HepG2 (cell line): ENCODE results near the gene ANKRD6. TPM values are rescaled to one million over a fixed set of nuclear protein-coding genes. Genes with fewer than 3 reads are reported as not detected.

Source experiments
- ATF3 ChIP-seq: sonication (generic); formaldehyde crosslinking; IDR thresholded peaks from 2 replicates; pipeline ENCODE4 v1.4.0; 2020; ENCODE audit warnings: missing genetic modification reagents
- ATF5 ChIP-seq: sonication (generic); formaldehyde crosslinking; IDR thresholded peaks from 2 replicates; pipeline ENCODE4 v1.4.0; 2020; ENCODE audit warnings: mild to moderate bottlenecking, low read depth, missing genetic modification reagents
- FOXM1 ChIP-seq: sonication (generic); formaldehyde crosslinking; IDR thresholded peaks from 2 replicates; pipeline ENCODE4 v1.5.0; 2020; ENCODE audit warnings: missing genetic modification reagents
- KAT2B ChIP-seq: fragments of 150-350 bp; IDR thresholded peaks from 2 replicates; pipeline ENCODE4 v1.6.1; 2014; ENCODE audit warnings: low read depth, low read length, borderline replicate concordance
- KLF11 ChIP-seq: IDR thresholded peaks from 2 replicates; pipeline ENCODE4 v1.6.1; 2016; ENCODE audit warnings: missing compliant biosample characterization
- LCORL ChIP-seq, 2 experiments: fragments of 450-650 bp in 1 of 2; sonication (generic) in 1 of 2; formaldehyde crosslinking in 1 of 2; IDR thresholded peaks; 2 replicates each; pipeline versions ENCODE4 v1.5.0 to v1.6.1; 2017 to 2020; ENCODE audit warnings: antibody characterized with exemption in 1 of 2, missing genetic modification reagents in 1 of 2
- MATR3 ChIP-seq: sonication (generic); formaldehyde crosslinking; IDR thresholded peaks from 2 replicates; pipeline ENCODE4 v1.4.0; 2020; ENCODE audit warnings: missing genetic modification reagents
- MEF2D ChIP-seq: sonication (generic); formaldehyde crosslinking; IDR thresholded peaks from 2 replicates; pipeline ENCODE4 v1.5.1; 2020; ENCODE audit warnings: mild to moderate bottlenecking, missing genetic modification reagents
- MXD3 ChIP-seq: IDR thresholded peaks from 2 replicates; pipeline ENCODE4 v1.6.1; 2016; ENCODE audit warnings: mild to moderate bottlenecking, missing biosample characterization, missing genetic modification reagents
- NR2F6 ChIP-seq, 2 experiments: IDR thresholded peaks; 2 replicates each; pipeline ENCODE4 v1.6.1; 2016; ENCODE audit warnings: antibody characterized with exemption in 1 of 2, mild to moderate bottlenecking in 1 of 2
- TARDBP ChIP-seq: sonication (generic); formaldehyde crosslinking; IDR thresholded peaks from 2 replicates; pipeline ENCODE4 v1.8.0; 2022; ENCODE audit warnings: mild to moderate bottlenecking, missing genetic modification reagents
- TGIF2 ChIP-seq: IDR thresholded peaks from 2 replicates; pipeline ENCODE4 v1.6.1; 2016; ENCODE audit warnings: control low read depth, missing compliant biosample characterization
- TRIM24 ChIP-seq: sonication (generic); formaldehyde crosslinking; IDR thresholded peaks from 2 replicates; pipeline ENCODE4 v1.8.0; 2022; ENCODE audit warnings: mild to moderate bottlenecking, missing genetic modification reagents
- ZMYM3 ChIP-seq: sonication (generic); formaldehyde crosslinking; IDR thresholded peaks from 2 replicates; pipeline ENCODE4 v1.5.1; 2020; ENCODE audit warnings: mild to moderate bottlenecking, missing genetic modification reagents
- ZNF30 ChIP-seq: sonication (generic); formaldehyde crosslinking; IDR thresholded peaks from 2 replicates; pipeline ENCODE4 v1.5.0; 2020; ENCODE audit warnings: mild to moderate bottlenecking, missing genetic modification reagents
- ZNF382 ChIP-seq: sonication (generic); formaldehyde crosslinking; IDR thresholded peaks from 2 replicates; pipeline ENCODE4 v1.5.0; 2020; ENCODE audit warnings: missing genetic modification reagents, mild to moderate bottlenecking, borderline replicate concordance
- ZNF512 ChIP-seq: sonication (generic); formaldehyde crosslinking; IDR thresholded peaks from 2 replicates; pipeline ENCODE4 v1.4.0; 2020; ENCODE audit warnings: mild to moderate bottlenecking, missing genetic modification reagents
- ZNF574 ChIP-seq: sonication (generic); formaldehyde crosslinking; IDR thresholded peaks from 2 replicates; pipeline ENCODE4 v1.4.0; 2020; ENCODE audit warnings: missing genetic modification reagents
- ZNF619 ChIP-seq: sonication (generic); formaldehyde crosslinking; IDR thresholded peaks from 2 replicates; pipeline ENCODE4 v1.4.0; 2020; ENCODE audit warnings: mild to moderate bottlenecking, missing genetic modification reagents
- ZNF713 ChIP-seq: sonication (generic); formaldehyde crosslinking; IDR thresholded peaks from 2 replicates; pipeline ENCODE4 v1.4.0; 2020; ENCODE audit warnings: mild to moderate bottlenecking, missing genetic modification reagents
- ZNF790 ChIP-seq: sonication (generic); formaldehyde crosslinking; IDR thresholded peaks from 2 replicates; pipeline ENCODE4 v1.8.0; 2022; ENCODE audit warnings: missing genetic modification reagents, mild to moderate bottlenecking, borderline replicate concordance
- polyA plus RNA-seq, 8 experiments: library from polyadenylated mRNA; depleted of rRNA in 3 of 8; stranded (reverse) in 7 of 8; unstranded in 1 of 8; fragments of >200 nt; fragmentation: Illumina TruSeq in 4 of 8; extraction: Trizol in 4 of 8; gene quantifications; 2 replicates each; pipeline versions ENCODE4 v1.2.1 to v1.2.3, GENCODE V29; 2011 to 2016; ENCODE audit warnings: low read depth in 4 of 8, missing spikeins in 1 of 8, mixed read lengths in 1 of 8; ENCODE audit not compliant: insufficient read depth in 1 of 8
- total RNA-seq, 5 experiments: library from RNA; depleted of rRNA; stranded (reverse); fragments of >200 nt; fragmentation: Illumina TruSeq; extraction: Trizol; gene quantifications; 2 replicates each; pipeline ENCODE4 v1.2.3, GENCODE V29; 2016; ENCODE audit warnings: low read depth in 1 of 5

Gene ANKRD6
- total and polyA plus RNA-seq, 2 of the 13 experiments (the other 11 are each of a cell fraction or from before 2014, with no cell fraction given) = 0.18 to 0.36 TPM

- peak; percentile 70 for TF ChIP-seq ZNF574 (CRISPR knock-in tag)
- TF ChIP-seq ATF3 (CRISPR knock-in tag) = 0 out of 2 replicates have a peak, but pooled peaks have one; percentile 2
- TF ChIP-seq ZNF30 (CRISPR knock-in tag) = no peak
- TF ChIP-seq MATR3 = no peak
- no peak for TF ChIP-seq ZNF790 (CRISPR knock-in tag)
- no peak for TF ChIP-seq KAT2B
- no peak for TF ChIP-seq ZNF512 (CRISPR knock-in tag)
- TF ChIP-seq LCORL (IDR thresholded peaks at IDR 0.05) = no peak
- no peak for TF ChIP-seq LCORL (CRISPR knock-in tag; IDR thresholded peaks at IDR 0.05)
- TF ChIP-seq ZMYM3 = peak; percentile 31; the same call in 1 of the 2 replicates
- no peak for TF ChIP-seq ZNF619 (CRISPR knock-in tag)
- TF ChIP-seq TRIM24 (CRISPR knock-in tag) = no peak
- peak; percentile 75; the same call in 1 of the 2 replicates for TF ChIP-seq TARDBP
- TF ChIP-seq KLF11 (CRISPR knock-in tag) = peak; percentile 59; the same call in 1 of the 2 replicates
- TF ChIP-seq ATF5 (CRISPR knock-in tag) = no peak
- no peak for TF ChIP-seq FOXM1
- TF ChIP-seq ZNF713 (CRISPR knock-in tag) = no peak
- TF ChIP-seq TGIF2 (CRISPR knock-in tag) = peak; percentile 85; the same call in 1 of the 2 replicates
- TF ChIP-seq MXD3 (CRISPR knock-in tag) = no peak; the same call in 1 of the 2 replicates
- no peak for TF ChIP-seq ZNF382 (CRISPR knock-in tag)
- no peak for TF ChIP-seq NR2F6 (IDR thresholded peaks at IDR 0.05)
- TF ChIP-seq NR2F6 (CRISPR knock-in tag; IDR thresholded peaks at IDR 0.05) = 0 out of 2 replicates have a peak, but pooled peaks have one; percentile 29
- peak; percentile 76; the same call in 1 of the 2 replicates for TF ChIP-seq MEF2D (CRISPR knock-in tag)
These were observed 205.6 kb downstream of the ANKRD6 start, which contains the start of gene LYRM2 (continued) for GRCh38 chr6:89638320-89639195.
